HG03095 (cell line): Measurements from ENCODE around the gene KCNC4.

Source experiments
- ATAC-seq: cut with Tn5 transposase; IDR thresholded peaks from one replicate; pipeline ENCODE4 v1.9.1; 2021; ENCODE audit warnings: moderate library complexity; ENCODE audit not compliant: unreplicated experiment

KCNC4 gene

DNA sequence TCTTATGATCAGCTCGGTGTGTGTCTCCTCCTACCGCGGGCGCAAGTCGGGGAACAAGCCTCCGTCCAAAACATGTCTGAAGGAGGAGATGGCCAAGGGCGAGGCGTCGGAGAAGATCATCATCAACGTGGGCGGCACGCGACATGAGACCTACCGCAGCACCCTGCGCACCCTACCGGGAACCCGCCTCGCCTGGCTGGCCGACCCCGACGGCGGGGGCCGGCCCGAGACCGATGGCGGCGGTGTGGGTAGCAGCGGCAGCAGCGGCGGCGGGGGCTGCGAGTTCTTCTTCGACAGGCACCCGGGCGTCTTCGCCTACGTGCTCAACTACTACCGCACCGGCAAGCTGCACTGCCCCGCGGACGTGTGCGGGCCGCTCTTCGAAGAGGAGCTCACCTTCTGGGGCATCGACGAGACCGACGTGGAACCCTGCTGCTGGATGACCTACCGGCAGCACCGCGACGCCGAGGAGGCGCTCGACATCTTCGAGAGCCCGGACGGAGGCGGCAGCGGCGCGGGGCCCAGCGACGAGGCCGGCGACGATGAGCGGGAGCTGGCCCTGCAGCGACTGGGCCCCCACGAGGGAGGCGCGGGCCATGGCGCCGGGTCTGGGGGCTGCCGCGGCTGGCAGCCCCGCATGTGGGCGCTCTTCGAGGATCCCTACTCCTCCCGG, 1.5 kb downstream of the KCNC4 start:
- ATAC-seq: no peak

DNA sequence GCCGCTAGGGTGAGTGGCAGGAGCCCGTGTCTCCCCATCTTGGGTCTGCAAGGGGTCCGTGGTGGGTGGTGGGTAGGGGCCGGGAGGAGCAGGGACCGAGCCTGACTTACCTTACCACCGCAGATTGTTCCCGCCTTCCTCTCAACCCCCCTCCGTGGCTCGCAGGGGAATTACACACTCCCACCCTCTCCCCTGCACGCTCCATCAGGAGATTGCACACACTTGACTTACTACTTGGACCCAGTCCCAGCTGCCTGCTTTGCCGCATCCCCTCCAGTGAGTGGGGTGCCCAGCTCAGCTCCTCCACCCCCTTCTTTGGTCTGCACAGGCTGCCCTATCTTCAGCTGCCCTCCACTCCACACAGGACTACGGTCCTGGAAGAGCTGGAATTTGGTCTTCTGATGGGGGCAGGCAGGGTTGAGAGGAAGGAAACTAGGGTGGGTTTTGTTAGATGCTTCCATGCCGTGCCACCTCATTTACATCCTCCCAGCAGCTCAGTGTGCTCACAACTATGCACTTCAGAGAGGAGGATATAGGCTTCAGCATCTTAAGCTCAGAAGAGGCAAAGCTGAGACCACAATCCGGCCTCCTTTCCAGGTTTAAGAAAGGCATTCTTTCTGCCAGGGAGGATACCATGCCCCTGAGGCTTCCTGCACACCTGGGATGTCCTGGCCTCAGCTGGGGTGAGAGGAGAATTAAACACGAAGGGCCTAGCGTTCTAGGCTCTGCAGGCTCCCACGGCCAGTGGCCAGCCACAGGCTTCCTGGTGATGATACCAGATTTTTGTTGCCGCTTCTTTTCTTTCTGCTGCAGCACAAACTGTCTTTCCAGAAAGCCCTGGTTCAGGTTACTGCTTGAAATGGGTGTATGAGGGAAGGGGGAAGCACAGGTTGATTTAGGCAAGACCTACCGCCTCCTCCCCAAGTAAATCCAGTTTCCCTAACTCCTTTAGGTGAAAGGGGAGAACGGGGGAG, 2.3 kb downstream of the KCNC4 start:
- no peak for ATAC-seq

DNA sequence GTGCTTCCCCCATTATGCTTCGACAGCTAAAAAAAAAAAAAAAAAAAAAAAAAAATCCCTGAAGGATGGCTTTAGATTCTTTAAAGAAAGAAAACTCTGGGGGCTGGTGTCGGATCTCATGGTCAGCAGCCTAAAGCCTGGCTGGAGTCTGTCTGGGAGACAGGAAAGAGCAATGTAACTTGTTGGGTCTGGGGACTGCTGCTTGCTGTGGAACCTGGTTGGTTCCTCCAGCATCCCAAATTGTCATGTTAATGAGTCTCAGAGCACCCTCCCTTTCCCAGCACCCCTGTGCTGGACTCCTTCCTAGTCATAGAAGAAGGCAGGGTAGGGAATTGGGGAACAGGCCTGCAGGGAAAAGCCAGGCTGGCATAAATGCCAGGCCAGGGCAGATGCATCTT, 3.0 kb downstream of the KCNC4 start:
- no peak for ATAC-seq

DNA sequence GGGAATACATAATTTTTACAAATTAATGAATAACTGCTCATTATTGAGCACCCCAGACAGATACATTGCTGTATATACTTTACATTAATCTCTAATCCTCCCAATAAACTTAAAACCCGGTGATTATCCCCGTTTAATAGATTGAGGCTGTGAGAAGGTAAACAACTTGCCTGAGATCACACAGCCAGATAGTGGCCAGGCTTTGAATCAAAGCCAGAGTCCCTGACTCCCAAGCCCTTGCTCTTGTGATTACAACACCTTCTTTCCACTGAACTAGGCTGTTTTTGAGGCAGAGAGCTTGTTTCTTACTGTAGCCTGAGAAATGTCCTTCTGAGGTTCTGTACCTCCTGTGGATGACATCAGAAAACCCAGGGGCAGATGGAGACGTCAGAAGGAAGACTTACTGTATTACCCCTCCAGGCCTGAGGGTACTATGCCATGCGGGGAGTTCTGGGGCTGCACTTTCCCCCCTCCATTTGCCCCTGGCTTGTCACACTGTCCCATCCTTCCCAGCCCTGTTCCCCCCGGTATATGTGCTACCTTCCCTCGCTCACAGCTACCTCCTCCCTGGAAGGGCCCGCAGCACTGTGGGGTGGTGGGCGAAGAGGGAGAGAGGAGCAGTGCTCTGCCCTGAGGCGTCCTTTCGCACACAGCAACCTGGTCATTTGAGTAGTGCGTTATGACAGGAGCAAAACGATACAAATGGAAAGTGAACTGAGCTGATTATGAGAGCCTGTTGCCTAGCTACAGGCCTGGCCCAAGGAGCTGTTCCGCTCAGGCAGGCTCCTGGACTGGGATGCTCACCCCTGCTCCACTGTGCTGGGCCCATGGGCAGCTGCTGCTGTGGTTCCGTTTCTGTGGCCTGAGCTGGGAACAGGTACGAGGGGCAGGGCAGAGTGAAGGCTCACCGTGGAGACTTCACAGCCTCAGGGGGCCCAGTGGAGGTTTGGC, 4.6 kb downstream of the KCNC4 start:
- ATAC-seq: no peak

DNA sequence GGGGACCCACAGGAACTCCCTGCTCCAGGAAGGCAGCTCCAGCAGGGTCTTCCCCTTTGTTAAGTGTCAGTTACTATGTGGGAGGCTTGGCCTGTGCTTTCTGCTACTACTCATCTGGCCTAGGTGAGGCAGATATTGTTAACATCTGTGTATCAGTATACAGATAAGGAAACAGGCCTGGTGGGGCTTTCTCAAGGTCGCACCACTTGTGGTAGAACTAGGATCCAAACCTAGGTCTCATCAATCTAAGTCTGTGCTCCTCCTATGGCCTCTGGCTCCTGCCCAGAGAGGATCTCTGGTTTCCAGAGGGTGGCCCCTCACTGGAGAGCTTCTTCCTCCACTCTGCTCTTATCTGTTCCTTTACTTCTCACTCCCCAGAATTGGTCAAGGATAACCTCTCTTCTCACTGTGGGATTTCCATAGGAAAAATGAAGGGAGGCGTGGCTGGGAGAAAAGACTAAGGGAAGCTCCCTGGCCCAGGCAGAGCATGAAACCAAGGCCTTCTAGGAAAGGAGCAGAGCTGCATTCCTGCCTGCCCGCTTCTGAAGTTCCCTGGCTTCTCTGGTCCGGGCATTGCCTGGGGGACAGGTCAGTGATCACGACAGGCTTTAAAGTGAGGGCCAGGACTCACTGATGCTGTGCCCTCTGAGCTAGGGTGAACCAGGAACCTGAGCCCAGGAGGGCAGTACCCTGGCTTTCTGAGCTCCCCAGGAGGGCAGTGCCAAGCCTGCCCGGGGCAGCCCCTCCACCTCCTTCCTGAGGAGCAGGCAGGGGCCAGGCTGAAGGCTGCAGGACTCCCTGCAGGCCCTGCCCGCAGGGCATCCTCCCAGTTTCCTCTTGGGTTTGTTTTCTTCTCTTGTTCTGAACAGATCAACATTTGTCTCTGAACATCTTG, 5.8 kb downstream of the KCNC4 start:
- ATAC-seq: no peak

DNA sequence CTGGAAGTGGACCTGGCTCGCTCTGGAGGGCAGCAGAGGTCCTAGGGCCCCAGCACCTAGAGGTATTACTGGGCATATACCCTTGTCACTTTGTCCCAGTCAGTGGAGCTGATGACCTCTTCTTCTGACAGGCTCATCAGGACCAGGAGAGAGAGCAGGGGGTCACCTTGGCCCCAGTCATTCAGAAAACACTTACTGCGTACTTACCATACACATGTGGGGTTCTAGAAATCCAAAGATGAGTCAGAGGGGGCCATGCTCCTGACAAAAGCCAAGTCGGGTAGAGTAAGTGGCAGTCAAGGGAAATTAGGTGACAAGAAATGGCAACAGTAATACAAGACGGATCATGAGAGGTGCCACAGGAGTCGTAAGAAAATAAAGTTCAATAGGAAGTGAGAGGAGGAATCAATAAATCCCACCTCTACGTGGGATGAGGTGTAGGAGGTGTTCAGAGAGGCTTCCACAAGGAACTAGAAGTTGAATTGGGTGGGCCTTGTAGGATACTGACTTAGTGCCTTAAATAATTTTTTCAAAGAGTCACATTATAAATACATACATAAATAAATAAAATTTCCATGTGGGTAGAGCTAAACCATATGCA, 6.8 kb downstream of the KCNC4 start:
- ATAC-seq: no peak

DNA sequence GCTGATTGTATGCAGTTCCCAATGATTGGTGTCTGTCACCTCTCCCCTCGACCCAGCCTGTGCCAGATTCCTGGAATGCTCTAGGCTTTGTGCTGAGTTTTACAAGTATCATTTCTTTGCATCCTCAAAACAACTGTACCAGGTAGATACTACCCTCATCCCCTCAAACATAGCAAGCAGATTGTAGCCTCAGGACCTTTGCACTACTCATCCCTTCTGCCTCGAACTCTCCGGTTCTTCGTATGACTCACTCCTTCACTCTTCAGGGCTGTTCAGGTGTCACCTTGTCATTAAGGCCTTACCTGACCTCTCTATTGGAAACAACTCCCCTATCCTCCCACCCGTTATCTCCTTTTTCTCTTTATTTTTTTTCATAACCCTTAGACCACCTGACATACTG, 8.0 kb downstream of the KCNC4 start:
- ATAC-seq: no peak

DNA sequence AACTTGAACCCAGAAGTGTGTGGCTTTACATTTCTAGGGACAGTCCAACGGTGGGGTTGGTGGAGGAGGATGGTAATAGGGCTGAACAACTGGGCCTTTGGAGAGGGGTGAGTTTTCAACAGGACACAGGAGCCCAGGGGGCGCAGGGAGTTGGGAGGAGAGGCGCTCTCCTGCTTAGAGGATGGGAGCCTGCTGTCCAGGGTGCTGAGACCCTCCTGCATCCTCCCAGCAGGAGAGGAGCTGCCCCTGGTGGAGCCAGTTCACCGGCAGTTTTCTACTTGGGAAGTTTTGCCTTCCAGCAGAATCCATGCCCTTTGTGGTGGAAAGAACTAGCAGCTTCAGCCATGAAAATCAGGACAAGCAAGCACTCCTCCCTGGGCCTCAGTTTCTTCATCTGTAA, 8.6 kb downstream of the KCNC4 start:
- no peak for ATAC-seq

DNA sequence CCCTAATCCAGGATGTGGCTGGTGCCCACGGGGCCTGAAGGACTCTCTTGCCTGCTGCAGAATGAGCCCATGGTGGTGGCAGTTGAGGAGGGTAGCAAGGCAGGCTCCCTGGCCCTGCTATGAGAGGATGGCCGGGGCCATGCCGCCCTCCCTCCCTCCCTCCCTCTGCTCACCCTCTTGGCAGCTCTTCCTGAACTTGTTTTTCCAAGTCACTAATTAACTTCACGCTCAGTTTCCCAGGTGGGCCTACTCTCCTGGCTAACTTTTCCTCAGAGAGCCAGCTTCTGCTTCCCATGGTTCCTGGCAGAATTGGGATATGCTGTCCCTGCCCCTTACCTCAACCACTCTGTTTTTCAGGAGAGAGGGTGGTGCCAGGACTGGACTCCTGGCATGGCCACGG, 10.2 kb downstream of the KCNC4 start:
- ATAC-seq: no peak

DNA sequence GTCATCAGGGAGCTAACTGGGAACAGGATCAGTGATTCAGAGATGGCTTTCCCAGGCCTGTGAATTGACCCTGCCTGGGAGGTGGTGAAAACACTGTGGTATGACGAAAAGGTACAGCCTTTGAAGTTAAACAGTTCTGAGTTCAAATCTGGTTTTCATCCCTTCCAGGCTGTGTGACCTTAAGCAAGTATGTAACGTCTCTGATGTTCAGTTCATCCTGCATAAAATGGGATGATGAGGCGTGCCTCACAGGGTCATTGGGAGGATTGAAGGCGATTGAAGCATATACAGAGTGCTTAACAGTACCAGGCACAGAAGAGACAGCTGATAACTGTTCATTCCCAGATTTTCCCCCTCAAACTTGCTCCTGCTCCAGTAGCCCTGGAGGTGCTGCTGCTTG, 11.0 kb downstream of the KCNC4 start:
- ATAC-seq: no peak

DNA sequence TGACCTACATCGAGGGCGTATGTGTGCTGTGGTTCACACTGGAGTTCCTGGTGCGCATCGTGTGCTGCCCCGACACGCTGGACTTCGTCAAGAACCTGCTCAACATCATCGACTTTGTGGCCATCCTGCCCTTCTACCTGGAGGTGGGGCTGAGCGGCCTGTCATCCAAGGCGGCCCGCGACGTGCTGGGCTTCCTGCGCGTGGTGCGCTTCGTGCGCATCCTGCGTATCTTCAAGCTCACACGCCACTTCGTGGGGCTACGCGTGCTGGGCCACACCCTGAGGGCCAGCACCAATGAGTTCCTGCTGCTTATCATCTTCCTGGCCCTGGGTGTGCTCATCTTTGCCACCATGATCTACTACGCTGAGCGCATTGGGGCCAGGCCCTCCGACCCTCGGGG, 13.0 kb downstream of the KCNC4 start:
- no peak for ATAC-seq

DNA sequence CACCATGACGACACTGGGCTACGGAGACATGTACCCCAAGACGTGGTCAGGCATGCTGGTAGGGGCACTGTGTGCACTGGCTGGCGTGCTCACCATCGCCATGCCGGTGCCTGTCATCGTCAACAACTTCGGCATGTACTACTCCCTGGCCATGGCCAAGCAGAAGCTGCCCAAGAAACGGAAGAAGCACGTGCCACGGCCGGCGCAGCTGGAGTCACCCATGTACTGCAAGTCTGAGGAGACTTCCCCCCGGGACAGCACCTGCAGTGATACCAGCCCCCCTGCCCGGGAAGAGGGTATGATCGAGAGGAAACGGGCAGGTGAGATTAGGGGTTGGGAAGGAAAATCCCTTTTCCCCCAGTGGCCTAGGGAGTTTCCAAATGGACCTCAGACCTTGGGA, 13.5 kb downstream of the KCNC4 start:
- no peak for ATAC-seq

DNA sequence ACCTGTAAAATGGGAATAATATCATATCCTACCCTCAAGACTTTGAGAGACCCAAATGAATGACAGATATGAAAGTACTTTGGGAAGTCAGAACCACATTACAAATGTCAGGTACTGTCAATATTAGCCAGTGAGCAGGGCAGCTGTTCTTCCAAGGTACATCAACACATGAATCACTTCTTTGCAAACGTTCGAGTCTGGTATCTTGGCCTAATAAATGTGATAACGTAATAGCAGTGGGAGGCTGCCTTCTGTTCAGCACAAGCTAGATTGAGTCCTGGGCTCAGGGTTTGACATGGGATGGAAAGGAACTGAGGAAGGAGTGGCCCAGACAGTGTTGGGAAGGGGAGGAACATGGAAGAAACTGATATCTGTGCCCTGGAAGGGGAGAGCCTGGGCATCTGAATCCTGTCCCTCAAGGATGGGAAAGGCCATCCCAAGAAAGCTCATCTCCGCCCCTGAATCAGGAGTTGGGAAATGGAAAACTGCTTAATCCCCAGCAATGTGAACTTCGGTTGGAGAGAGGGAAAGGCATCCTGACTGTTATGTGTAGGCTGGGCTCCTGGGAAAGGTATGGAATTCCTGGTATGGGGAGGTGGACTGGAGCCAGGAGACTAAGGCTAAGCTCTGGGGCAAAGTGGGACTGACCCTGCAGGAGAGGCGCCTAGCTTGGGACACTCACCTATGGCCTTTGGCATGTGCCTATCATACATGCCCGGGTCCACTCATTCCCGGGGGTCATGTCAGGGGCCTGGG, 14.3 kb downstream of the KCNC4 start:
- no peak for ATAC-seq

DNA sequence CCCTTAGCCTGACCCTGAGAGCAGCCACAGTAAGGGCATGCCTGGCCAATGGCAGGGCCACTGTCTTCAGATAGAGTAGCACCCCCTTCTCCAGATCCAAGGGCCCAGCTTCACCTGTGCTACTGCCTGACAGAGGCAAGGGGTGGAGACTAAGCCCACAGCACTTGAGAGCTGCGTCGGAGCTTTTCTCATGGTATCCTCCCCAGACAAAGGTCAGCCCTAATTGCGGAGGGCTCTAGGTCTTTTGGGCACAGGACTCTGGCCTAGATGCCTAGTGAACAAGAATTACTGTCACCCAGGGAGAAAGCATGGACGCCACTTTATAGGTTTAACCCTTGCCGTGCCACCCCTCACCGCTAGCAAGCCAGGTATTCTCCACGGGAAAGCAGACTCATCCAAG, 15.1 kb downstream of the KCNC4 start:
- ATAC-seq: no peak

DNA sequence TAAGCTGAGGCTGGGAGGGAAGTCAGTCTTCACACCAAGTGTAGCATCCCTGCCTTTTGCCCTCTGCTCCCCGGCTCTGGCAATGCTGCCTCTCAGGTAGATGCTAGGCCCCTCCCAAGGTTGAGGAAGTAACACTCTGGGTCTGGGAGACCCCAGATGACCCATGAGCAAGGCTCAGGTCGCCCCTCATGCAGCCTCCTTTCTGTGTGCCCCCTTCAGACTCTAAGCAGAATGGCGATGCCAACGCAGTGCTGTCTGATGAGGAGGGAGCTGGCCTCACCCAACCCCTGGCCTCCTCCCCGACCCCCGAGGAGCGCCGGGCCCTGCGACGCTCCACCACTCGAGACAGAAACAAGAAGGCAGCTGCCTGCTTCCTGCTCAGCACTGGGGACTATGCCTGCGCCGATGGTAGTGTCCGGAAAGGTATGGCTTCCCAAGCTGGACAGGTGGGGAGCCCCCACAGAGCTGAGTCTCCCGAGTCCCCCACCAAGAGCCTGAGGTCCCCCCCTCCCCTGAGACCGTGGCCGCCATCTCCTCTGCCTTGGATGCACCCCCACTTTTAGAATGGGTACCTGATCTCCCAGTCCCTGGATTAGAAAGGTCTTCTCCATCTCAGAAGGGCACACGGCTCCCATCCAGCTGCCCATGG, 15.8 kb downstream of the KCNC4 start:
- ATAC-seq: no peak

DNA sequence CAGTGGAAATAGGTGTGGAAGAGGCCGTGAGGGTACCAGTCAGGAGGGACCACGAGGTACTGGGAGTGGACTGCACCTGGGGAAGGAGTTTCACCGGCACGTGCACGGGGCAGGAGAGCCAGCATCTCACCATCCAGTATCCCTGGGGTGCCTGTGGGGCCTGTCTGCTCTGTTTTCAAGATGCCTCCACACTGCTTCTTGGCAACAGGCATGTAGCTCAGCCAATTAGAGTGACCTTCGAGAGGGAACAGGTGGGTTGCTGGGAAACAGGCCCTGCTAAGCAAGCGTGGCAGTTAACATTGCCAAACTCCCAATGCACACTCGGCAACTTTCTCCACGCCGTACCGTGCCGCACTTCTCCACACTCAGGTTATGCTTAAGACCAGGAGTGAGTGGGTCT, 17.7 kb downstream of the KCNC4 start:
- no peak for ATAC-seq

DNA sequence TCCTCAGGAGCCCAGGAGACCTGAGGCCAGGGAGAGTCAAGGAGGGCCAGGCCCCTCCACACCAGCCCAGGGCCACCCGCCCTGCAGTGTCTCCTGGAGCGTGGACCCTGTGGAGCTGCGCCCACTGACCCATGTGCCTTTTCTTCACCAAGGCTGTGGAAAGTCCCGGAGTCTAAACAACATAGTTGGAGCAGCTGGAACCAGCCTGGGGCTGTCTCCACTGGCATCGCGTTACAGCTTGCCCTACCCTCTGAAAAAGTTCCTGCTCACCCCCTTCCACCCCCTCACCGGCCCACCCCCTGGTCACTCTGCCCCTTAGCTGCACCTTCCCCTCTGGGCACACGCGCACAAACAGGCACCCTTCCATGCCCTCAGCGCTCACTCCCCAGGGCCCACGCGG, 18.3 kb downstream of the KCNC4 start:
- no peak for ATAC-seq

DNA sequence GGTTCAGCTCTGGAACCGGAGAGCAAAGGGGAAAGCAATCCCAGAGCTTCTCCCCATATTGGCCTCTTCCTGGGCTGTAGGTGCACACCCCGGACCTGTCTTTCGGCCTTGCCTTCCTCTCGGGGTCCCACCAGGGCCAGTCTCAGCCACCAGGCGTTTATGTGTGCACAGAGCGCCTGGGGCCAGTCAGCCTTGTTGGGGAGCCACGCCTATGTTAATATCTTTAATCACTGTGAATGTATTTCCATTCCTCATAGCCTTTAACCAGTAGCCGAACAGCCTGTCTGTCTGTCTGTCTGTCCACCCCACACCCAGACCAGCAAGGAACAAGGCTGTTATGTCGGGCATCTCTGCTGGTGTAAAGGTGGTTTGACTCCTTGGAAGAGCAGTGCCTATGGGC, 18.8 kb downstream of the KCNC4 start:
- no peak for ATAC-seq
